Osteocyte (in vitro differentiated cells): ENCODE results near the gene PBX3. TPM values are rescaled to one million over a fixed set of nuclear protein-coding genes. Genes with fewer than 3 reads are reported as not detected.

ENCODE experiments used
- DNase-seq: peaks from one replicate; pipeline ENCODE4 v3.0.0; 2021; ENCODE audit warnings: mixed read lengths; ENCODE audit not compliant: unreplicated experiment; ENCODE audit errors: extremely low spot score
- H3K27ac Mint-ChIP-seq: one replicate; pipeline ENCODE4 v1.8.0; 2021; ENCODE audit warnings: mild to moderate bottlenecking, mixed read lengths; ENCODE audit not compliant: unreplicated experiment
- H3K27me3 Mint-ChIP-seq: one replicate; pipeline ENCODE4 v1.8.0; 2021; ENCODE audit warnings: mixed read lengths; ENCODE audit not compliant: unreplicated experiment
- H3K36me3 Mint-ChIP-seq: one replicate; pipeline ENCODE4 v1.8.0; 2021; ENCODE audit warnings: mixed read lengths; ENCODE audit not compliant: unreplicated experiment
- H3K4me1 Mint-ChIP-seq: one replicate; pipeline ENCODE4 v1.8.0; 2021; ENCODE audit warnings: mixed read lengths; ENCODE audit not compliant: unreplicated experiment
- H3K4me3 Mint-ChIP-seq: one replicate; pipeline ENCODE4 v1.8.0; 2021; ENCODE audit warnings: mild to moderate bottlenecking, moderate library complexity, mixed read lengths; ENCODE audit not compliant: unreplicated experiment
- H3K9me3 Mint-ChIP-seq: one replicate; pipeline ENCODE4 v1.8.0; 2021; ENCODE audit warnings: mixed read lengths; ENCODE audit not compliant: unreplicated experiment
- total RNA-seq: library from RNA; stranded (reverse); gene quantifications from 2 replicates; pipeline ENCODE4 v1.2.1, GENCODE V29; 2021
- TF ChIP-seq, protein P1 (sequence below): fragments of 200-600 bp; sonication (generic); IDR thresholded peaks from 2 replicates; pipeline ENCODE4 v1.5.0; 2021; ENCODE audit warnings: antibody characterized with exemption, mild to moderate bottlenecking, moderate library complexity

Gene PBX3
- total RNA-seq, 1 donor from 2014 or later: 16.0 TPM

DNA sequence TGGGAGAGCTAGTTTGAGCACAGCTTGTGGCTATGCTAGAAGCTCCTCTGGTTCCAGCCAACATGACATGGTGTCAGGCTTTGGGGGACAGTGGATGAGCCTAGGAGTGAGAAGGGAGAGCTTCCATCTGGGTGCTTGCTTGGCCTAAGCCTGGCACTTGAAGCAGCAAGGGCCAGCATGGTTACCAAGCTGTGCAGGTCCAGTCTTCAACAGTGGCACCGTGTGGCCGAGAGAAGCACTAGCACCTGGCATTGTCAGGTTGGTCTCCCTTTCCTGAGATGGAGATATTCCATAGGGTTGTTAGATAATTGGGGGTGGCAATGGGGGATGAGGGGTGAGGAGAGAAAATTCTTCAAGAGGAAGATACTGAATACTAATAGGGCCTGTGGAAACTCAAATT is 261.9 kb downstream of the PBX3 start:
- H3K4me1 Mint-ChIP-seq: no peaks in the 10 kb centered on the region
- TF ChIP-seq, protein P1, sequence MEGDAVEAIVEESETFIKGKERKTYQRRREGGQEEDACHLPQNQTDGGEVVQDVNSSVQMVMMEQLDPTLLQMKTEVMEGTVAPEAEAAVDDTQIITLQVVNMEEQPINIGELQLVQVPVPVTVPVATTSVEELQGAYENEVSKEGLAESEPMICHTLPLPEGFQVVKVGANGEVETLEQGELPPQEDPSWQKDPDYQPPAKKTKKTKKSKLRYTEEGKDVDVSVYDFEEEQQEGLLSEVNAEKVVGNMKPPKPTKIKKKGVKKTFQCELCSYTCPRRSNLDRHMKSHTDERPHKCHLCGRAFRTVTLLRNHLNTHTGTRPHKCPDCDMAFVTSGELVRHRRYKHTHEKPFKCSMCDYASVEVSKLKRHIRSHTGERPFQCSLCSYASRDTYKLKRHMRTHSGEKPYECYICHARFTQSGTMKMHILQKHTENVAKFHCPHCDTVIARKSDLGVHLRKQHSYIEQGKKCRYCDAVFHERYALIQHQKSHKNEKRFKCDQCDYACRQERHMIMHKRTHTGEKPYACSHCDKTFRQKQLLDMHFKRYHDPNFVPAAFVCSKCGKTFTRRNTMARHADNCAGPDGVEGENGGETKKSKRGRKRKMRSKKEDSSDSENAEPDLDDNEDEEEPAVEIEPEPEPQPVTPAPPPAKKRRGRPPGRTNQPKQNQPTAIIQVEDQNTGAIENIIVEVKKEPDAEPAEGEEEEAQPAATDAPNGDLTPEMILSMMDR: no peak
- H3K4me3 Mint-ChIP-seq: no peak overlapping the region
- DNase-seq: no peak
- no peaks in the 10 kb centered on the region for H3K27me3 Mint-ChIP-seq
- no peaks in the 10 kb centered on the region for H3K36me3 Mint-ChIP-seq
- no peak overlapping the region for H3K27ac Mint-ChIP-seq
- H3K9me3 Mint-ChIP-seq: peaks cover 22% of the 10 kb centered on the region

DNA sequence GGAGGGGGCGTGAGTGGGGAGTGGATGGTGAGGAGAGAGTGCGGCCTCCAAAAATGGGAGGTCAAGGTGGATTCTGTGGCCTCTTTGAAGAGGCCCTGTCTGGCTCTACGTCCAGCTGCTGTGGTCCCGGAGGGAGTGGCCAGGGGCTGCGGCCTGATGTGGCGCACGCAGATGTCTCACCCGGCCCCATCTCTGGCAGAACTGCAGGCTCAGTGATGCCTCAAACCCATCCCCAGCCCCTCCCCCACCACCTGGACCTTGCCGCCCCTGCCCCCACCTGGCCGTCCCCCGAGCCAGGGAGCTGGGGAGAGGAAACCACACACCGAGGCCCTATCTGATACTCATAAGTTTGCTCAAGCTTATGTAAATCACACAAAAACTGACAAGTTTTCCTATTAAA is 267.6 kb downstream of the PBX3 start:
- H3K27ac Mint-ChIP-seq: no peak overlapping the region
- H3K36me3 Mint-ChIP-seq: no peaks in the 10 kb centered on the region
- peaks cover 7% of the 10 kb centered on the region for H3K27me3 Mint-ChIP-seq
- TF ChIP-seq, protein P1: no peak
- no peak for DNase-seq
- H3K9me3 Mint-ChIP-seq: no peaks in the 10 kb centered on the region
- H3K4me1 Mint-ChIP-seq: no peaks in the 10 kb centered on the region
- H3K4me3 Mint-ChIP-seq: no peak overlapping the region

DNA sequence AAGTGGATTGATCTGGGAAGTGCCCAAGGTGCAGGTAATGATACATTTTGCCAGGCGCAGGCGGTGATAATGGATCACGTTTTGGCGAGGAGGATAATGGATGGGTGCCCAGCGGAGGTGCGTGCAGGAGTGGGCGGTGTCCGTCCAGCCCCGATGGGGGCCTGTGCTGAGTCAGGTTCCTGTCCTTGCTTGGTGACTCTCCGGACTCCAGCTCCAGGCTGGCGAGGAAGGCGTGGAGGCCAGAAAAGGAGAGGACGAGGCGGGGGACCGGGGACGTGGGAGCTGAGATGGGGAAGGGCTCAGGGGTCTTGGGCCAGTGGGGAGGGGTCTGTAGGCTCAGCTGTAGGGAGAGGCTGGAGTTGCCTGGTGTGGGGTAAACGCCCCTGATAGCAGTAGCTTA is 268.3 kb downstream of the PBX3 start:
- H3K4me1 Mint-ChIP-seq: no peaks in the 10 kb centered on the region
- no peak for DNase-seq

DNA sequence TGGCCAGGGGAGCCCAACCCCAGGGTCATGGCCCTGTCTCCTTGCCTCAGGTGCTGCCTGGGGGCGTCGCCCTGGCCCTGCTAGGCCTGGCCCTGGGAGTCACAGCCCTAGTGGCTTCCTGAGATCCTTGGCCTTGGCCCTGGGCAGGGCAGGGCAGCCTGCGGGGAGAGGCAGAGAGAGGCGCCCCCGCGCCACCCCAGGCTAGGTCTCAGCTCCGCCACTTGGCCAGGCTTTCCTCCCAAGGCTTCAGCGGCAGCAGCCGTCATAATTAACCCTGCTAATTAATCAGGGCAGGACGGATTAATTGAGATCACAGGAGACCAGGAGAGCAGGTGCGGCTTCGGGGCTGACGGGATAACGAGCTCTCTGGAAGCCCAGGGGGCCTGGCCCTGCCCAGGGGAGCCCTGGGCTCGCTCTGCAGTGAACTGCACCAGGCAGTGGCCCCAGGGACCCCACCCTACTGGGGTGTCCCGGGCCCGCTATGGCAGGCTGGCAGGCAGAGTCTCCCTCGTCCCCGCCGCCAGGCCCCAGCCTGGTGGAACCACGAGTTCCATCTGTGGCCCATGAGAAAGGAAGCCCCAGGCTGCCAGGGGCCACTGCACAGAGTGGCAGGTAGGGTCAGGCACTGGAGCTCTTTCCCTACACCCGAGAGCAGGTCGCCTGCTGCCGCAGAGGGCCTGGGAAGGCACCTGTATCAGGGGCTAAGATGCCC is 269.6 kb downstream of the PBX3 start:
- Mint-ChIP-seq H3K4me1 (no peaks in the 10 kb centered on the region), H3K9me3 (no peaks in the 10 kb centered on the region), H3K27ac (no peak overlapping the region), H3K4me3 (no peak overlapping the region), H3K36me3 (no peaks in the 10 kb centered on the region), H3K27me3 (peaks cover 18% of the 10 kb centered on the region)
- DNase-seq: no peak
- TF ChIP-seq, protein P1: no peak

More for the DNA sequence above, 268.3 kb downstream of the PBX3 start:
- no peak overlapping the region for H3K27ac Mint-ChIP-seq
- TF ChIP-seq, protein P1: no peak
- no peaks in the 10 kb centered on the region for H3K36me3 Mint-ChIP-seq
- no peaks in the 10 kb centered on the region for H3K9me3 Mint-ChIP-seq
- H3K27me3 Mint-ChIP-seq: peaks cover 9% of the 10 kb centered on the region
- H3K4me3 Mint-ChIP-seq: no peak overlapping the region

Other genes starting within 250 kb of the PBX3 start
- gene MAPKAP1, start 40.2 kb upstream of the PBX3 start, total RNA-seq: 67.2 and 76.9 TPM in 2 replicates